Caco-2 (cell line): Measurements from ENCODE around the gene MED31. TPM values are rescaled to one million over a fixed set of nuclear protein-coding genes. Genes with fewer than 3 reads are reported as not detected.

ENCODE experiments used
- BruUV-seq: library from RNA; stranded (reverse); fragments of 400-500 nt; replicated peaks from 2 replicates; lab custom pipeline; 2021; lab: Mats Ljungman, UMichigan
- CTCF ChIA-PET: fragments of 300-600 bp; sonication (Branson Sonifier 250); formaldehyde crosslinking; loops from one replicate; lab custom pipeline; 2022; ENCODE audit warnings: antibody characterized with exemption; lab: Charles Lee
- POLR2A ChIA-PET: fragments of 300-600 bp; sonication (Branson Sonifier 250); formaldehyde crosslinking; loops from one replicate; lab custom pipeline; 2022; ENCODE audit warnings: antibody characterized with exemption; lab: Charles Lee
- DNase-seq, 2 experiments: peaks; one replicate each; pipeline versions ENCODE4 v3.0.0 to v3.0.0-alpha.2; 2020 to 2022
- H3K27me3 ChIP-seq: replicated peaks from 2 replicates; pipeline ENCODE4 v1.6.0; 2011; ENCODE audit warnings: low read length; ENCODE audit not compliant: control insufficient read depth, insufficient read depth
- H3K36me3 ChIP-seq: 2 replicates; pipeline ENCODE4 v1.5.1; 2011; ENCODE audit warnings: low read length; ENCODE audit not compliant: control insufficient read depth, insufficient read depth
- H3K4me1 ChIP-seq: fragments of 250-450 bp; sonication (Bioruptor Pico); 2 replicates; pipeline ENCODE4 v1.5.1; 2020; ENCODE audit warnings: mild to moderate bottlenecking
- H3K4me3 ChIP-seq: 2 replicates; pipeline ENCODE4 v1.5.1; 2011; ENCODE audit warnings: low read depth, mild to moderate bottlenecking, control low read depth, low read length
- H3K9me3 ChIP-seq: fragments of 250-450 bp; sonication (Bioruptor Pico); 2 replicates; pipeline ENCODE4 v1.5.1; 2020; ENCODE audit warnings: mild to moderate bottlenecking, moderate library complexity
- H3K27ac Mint-ChIP-seq: one replicate; pipeline ENCODE4 v1.8.0; 2022; ENCODE audit warnings: mixed read lengths; ENCODE audit not compliant: unreplicated experiment
- H3K27me3 Mint-ChIP-seq: one replicate; pipeline ENCODE4 v1.8.0; 2022; ENCODE audit warnings: mixed read lengths; ENCODE audit not compliant: insufficient read depth, unreplicated experiment
- H3K36me3 Mint-ChIP-seq: one replicate; pipeline ENCODE4 v1.8.0; 2022; ENCODE audit warnings: mild to moderate bottlenecking, mixed read lengths; ENCODE audit not compliant: insufficient read depth, unreplicated experiment
- H3K4me1 Mint-ChIP-seq: one replicate; pipeline ENCODE4 v1.8.0; 2022; ENCODE audit warnings: low read depth, mixed read lengths; ENCODE audit not compliant: unreplicated experiment
- H3K4me3 Mint-ChIP-seq: one replicate; pipeline ENCODE4 v1.8.0; 2022; ENCODE audit warnings: mild to moderate bottlenecking, moderate library complexity, mixed read lengths; ENCODE audit not compliant: unreplicated experiment
- H3K9me3 Mint-ChIP-seq: one replicate; pipeline ENCODE4 v1.8.0; 2022; ENCODE audit warnings: mixed read lengths; ENCODE audit not compliant: unreplicated experiment
- intact Hi-C: fragments of 100-400 bp; cut with micrococcal nuclease; formaldehyde crosslinking; loops from one replicate; pipeline ENCODE4 v1.10.0; 2022; ENCODE audit not compliant: unreplicated experiment
- total RNA-seq: library from RNA; stranded (reverse); gene quantifications from 2 replicates; pipeline ENCODE4 v1.2.3, GENCODE V29; 2022
- TF ChIP-seq, protein P1 (sequence below), 2 experiments: fragments of 200-600 bp in 1 of 2; IDR thresholded peaks; 1 replicate in 1 of 2; 2 replicates in 1 of 2; pipeline versions ENCODE4 v1.5.1 to v1.8.0; 2011 to 2022; ENCODE audit warnings: antibody characterized with exemption in 1 of 2, control low read depth in 1 of 2, inconsistent platforms in 1 of 2, low read depth in 1 of 2, low read length in 1 of 2, mild to moderate bottlenecking in 1 of 2, moderate library complexity in 1 of 2; ENCODE audit not compliant: insufficient read depth in 1 of 2, severe bottlenecking in 1 of 2, unreplicated experiment in 1 of 2

The MED31 gene
- total RNA-seq, 1 experiment from 2014 or later = 9.5 TPM

DNA sequence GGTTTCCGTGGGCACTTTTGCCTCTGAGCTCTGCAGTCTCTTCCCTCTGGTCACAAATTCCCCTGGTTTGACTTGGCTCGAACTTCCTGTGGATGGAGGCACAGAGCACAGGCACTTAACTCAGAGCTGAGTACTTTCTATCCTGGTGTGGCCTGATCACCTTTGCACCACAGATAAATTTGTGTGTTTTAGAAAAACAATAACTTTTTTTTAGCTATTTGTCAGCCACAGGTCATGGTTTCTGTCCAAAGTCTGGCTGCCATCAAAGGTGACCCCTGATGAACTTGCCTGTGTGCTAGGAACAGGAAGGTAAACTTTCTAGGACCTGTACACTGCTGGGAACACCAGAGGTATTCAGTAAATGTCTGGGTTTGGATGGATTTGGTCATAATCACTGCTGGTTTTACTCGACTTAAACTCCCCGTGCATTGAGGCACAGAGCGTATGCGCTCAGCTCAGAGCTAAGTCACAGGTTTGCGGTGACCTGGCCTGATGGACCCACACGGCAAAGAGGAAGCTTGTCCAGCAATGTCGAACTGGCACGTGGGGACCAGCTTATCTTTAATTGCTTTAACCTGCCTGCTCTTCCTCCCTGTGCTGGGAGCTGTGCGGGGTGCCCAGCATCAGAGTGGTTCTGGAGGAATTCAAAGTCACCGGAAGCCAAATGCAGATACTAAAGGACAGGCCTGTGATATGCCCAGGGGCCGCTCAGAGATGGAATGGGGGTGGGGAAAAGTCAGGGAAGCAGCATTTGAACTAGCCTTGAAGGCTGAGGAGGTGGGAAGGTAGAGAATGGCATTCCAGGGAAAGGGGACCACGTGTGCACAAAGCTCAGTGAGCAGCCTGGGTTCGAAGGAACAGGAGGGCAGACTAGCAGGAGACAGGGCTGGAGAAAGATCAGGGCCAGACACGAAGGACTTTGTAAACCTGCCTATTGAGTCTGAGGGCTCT, 48.9 kb upstream of the MED31 start:
- peak overlapping the region; percentile 47 for H3K27ac Mint-ChIP-seq
- Histone ChIP-seq H3K9me3 (no peaks in the 10 kb centered on the region), H3K36me3 (no peaks in the 10 kb centered on the region), H3K4me3 (no peak overlapping the region), H3K4me1 (peaks cover 20% of the 10 kb centered on the region), H3K27me3 (no peaks in the 10 kb centered on the region)
- H3K4me3 Mint-ChIP-seq = no peak overlapping the region
- H3K36me3 Mint-ChIP-seq = no peaks in the 10 kb centered on the region
- BruUV-seq = no TSS peak
- no peaks in the 10 kb centered on the region for H3K9me3 Mint-ChIP-seq
- POLR2A ChIA-PET = interaction anchor here (1.7 kb wide), 1 partner anchor 96 kb away, joined by 4 read pairs; no protein-coding TSS in a partner anchor
- peaks cover 11% of the 10 kb centered on the region for H3K4me1 Mint-ChIP-seq
- no peaks in the 10 kb centered on the region for H3K27me3 Mint-ChIP-seq
- CTCF ChIA-PET = interaction anchor here (1.6 kb wide), 1 partner anchor 34 kb away, joined by 6 read pairs; no protein-coding TSS in a partner anchor
- intact Hi-C loops = no loop called here
- DNase-seq = peak; percentile 22 to 56
- TF ChIP-seq, protein P1, sequence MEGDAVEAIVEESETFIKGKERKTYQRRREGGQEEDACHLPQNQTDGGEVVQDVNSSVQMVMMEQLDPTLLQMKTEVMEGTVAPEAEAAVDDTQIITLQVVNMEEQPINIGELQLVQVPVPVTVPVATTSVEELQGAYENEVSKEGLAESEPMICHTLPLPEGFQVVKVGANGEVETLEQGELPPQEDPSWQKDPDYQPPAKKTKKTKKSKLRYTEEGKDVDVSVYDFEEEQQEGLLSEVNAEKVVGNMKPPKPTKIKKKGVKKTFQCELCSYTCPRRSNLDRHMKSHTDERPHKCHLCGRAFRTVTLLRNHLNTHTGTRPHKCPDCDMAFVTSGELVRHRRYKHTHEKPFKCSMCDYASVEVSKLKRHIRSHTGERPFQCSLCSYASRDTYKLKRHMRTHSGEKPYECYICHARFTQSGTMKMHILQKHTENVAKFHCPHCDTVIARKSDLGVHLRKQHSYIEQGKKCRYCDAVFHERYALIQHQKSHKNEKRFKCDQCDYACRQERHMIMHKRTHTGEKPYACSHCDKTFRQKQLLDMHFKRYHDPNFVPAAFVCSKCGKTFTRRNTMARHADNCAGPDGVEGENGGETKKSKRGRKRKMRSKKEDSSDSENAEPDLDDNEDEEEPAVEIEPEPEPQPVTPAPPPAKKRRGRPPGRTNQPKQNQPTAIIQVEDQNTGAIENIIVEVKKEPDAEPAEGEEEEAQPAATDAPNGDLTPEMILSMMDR (IDR thresholded peaks at IDR 0.05; ENCODE audit: insufficient read depth in 1 of 2, low read depth in 1 of 2, low read length in 1 of 2, severe bottlenecking in 1 of 2, unreplicated experiment in 1 of 2) = no peak

GRCh38 chr17:6698004-6698403, 46.6 kb upstream of the MED31 start:
- H3K4me1 Mint-ChIP-seq = peaks cover 6% of the 10 kb centered on the region
- no peak overlapping the region for H3K4me3 ChIP-seq
- DNase-seq = no peak
- H3K27me3 Mint-ChIP-seq = no peaks in the 10 kb centered on the region
- peaks cover 20% of the 10 kb centered on the region for H3K4me1 ChIP-seq
- no peaks in the 10 kb centered on the region for H3K27me3 ChIP-seq
- H3K27ac Mint-ChIP-seq = no peak overlapping the region
- POLR2A ChIA-PET = no interaction called here
- CTCF ChIA-PET = no interaction called here
- H3K36me3 ChIP-seq = no peaks in the 10 kb centered on the region
- H3K36me3 Mint-ChIP-seq = no peaks in the 10 kb centered on the region
- H3K9me3 Mint-ChIP-seq = no peaks in the 10 kb centered on the region
- no TSS peak for BruUV-seq
- no peaks in the 10 kb centered on the region for H3K9me3 ChIP-seq
- intact Hi-C loops = no loop called here
- TF ChIP-seq, protein P1 (IDR thresholded peaks at IDR 0.05; ENCODE audit: insufficient read depth in 1 of 2, low read depth in 1 of 2, low read length in 1 of 2, severe bottlenecking in 1 of 2, unreplicated experiment in 1 of 2) = no peak
- no peak overlapping the region for H3K4me3 Mint-ChIP-seq

DNA sequence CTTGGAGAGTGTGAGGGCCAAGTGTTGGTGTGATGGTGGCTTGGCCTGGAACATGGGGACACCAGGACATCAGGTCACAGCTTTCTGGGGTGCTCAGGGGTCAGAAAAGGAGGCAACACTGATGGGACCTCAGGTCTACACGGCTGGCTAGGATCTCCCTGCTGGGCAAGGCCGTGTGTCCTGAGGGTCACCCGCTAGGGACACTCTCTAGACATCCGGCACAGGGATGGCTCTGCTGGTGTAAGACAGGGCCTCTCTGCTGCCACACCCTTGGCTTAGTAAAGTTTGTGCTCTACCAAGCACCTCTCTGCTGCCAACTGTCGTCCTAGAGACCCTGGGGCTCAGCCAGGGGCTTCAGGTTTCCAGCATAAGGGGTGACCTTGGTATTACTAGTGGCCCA, 45.5 kb upstream of the MED31 start:
- no peaks in the 10 kb centered on the region for H3K9me3 Mint-ChIP-seq
- peaks cover 20% of the 10 kb centered on the region for H3K4me1 ChIP-seq
- no peak overlapping the region for H3K4me3 Mint-ChIP-seq
- no peaks in the 10 kb centered on the region for H3K36me3 Mint-ChIP-seq
- H3K4me3 ChIP-seq = no peak overlapping the region
- intact Hi-C loops = no loop called here
- H3K27me3 Mint-ChIP-seq = no peaks in the 10 kb centered on the region
- TF ChIP-seq, protein P1 (IDR thresholded peaks at IDR 0.05; ENCODE audit: insufficient read depth in 1 of 2, low read depth in 1 of 2, low read length in 1 of 2, severe bottlenecking in 1 of 2, unreplicated experiment in 1 of 2) = no peak
- DNase-seq = no peak
- POLR2A ChIA-PET = no interaction called here
- H3K27ac Mint-ChIP-seq = no peak overlapping the region
- CTCF ChIA-PET = no interaction called here
- H3K27me3 ChIP-seq = no peaks in the 10 kb centered on the region
- no TSS peak for BruUV-seq
- H3K9me3 ChIP-seq = no peaks in the 10 kb centered on the region
- H3K36me3 ChIP-seq = no peaks in the 10 kb centered on the region
- H3K4me1 Mint-ChIP-seq = peaks cover 6% of the 10 kb centered on the region
